WTC11 (cell line): ENCODE data around the gene CLIC5.

ENCODE experiments used
- CDX4 ChIP-seq: fragments of 250-450 bp; sonication (Bioruptor Pico); IDR thresholded peaks from 2 replicates; pipeline ENCODE4 v1.9.0; 2021; ENCODE audit warnings: moderate library complexity, mild to moderate bottlenecking, inconsistent platforms, borderline replicate concordance
- ESRRA ChIP-seq: sonication (generic); formaldehyde crosslinking; IDR thresholded peaks from 2 replicates; pipeline ENCODE4 v1.8.1; 2022; ENCODE audit warnings: mild to moderate bottlenecking, missing genetic modification reagents, borderline replicate concordance
- RELA ChIP-seq: sonication (generic); formaldehyde crosslinking; IDR thresholded peaks from 2 replicates; pipeline ENCODE4 v1.8.1; 2022; ENCODE audit warnings: missing genetic modification reagents, mild to moderate bottlenecking, borderline replicate concordance
- ZNF416 ChIP-seq: fragments of 250-450 bp; sonication (Bioruptor Pico); IDR thresholded peaks from 2 replicates; pipeline ENCODE4 v1.9.0; 2021; ENCODE audit warnings: mild to moderate bottlenecking, inconsistent platforms
- TF ChIP-seq, protein P1 (sequence below): fragments of 200-600 bp; IDR thresholded peaks from 2 replicates; pipeline ENCODE4 v1.8.0; 2022; ENCODE audit warnings: antibody characterized with exemption

DNA sequence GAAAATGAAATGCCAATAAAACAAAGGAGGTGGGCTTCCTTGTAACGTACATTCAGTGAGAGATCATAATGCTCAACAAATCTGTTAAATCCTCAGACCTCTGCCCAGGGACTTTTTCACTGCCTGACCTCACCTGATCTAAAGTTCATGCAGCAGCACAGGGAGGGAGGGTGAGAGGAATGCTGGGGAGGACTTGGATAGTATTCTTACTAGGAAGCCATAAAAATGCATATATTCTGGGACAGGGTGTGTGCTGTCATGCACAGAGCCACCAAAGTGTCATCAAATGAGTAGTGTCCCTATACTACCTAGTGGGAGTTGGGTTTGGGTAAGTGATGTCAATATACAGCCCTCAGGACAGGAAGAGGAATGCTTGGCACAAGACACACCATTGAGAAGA is 32.6 kb downstream of the CLIC5 start:
- no peak for TF ChIP-seq ZNF416 (CRISPR knock-in tag)
- TF ChIP-seq, protein P1, sequence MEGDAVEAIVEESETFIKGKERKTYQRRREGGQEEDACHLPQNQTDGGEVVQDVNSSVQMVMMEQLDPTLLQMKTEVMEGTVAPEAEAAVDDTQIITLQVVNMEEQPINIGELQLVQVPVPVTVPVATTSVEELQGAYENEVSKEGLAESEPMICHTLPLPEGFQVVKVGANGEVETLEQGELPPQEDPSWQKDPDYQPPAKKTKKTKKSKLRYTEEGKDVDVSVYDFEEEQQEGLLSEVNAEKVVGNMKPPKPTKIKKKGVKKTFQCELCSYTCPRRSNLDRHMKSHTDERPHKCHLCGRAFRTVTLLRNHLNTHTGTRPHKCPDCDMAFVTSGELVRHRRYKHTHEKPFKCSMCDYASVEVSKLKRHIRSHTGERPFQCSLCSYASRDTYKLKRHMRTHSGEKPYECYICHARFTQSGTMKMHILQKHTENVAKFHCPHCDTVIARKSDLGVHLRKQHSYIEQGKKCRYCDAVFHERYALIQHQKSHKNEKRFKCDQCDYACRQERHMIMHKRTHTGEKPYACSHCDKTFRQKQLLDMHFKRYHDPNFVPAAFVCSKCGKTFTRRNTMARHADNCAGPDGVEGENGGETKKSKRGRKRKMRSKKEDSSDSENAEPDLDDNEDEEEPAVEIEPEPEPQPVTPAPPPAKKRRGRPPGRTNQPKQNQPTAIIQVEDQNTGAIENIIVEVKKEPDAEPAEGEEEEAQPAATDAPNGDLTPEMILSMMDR, result no peak
- no peak for TF ChIP-seq CDX4
- TF ChIP-seq RELA, result no peak
- no peak for TF ChIP-seq ESRRA (CRISPR knock-in tag)
